Measurements from ENCODE around the gene IL11. TPM values are rescaled to one million over a fixed set of nuclear protein-coding genes. Genes with fewer than 3 reads are reported as not detected.

The IL11 gene
- total RNA-seq, 1 donor = 0.36 TPM

- no peaks in the 10 kb centered on the region for H3K79me2 ChIP-seq (ENCODE audit: insufficient read depth, low read length)
- H4K20me1 ChIP-seq (ENCODE audit: insufficient read depth, low read length) = peaks cover 2% of the 10 kb centered on the region
- no peak overlapping the region for H3K4me3 ChIP-seq (ENCODE audit: insufficient read depth, low read length)
- no peak overlapping the region for H3K27ac ChIP-seq (ENCODE audit: low read depth, low read length)
- H3K4me1 ChIP-seq (ENCODE audit: insufficient read depth, low read length) = no peaks in the 10 kb centered on the region
- peaks cover 4% of the 10 kb centered on the region for H3K36me3 ChIP-seq (ENCODE audit: insufficient read depth, low read length)
- no peaks in the 10 kb centered on the region for H3K9me3 ChIP-seq (ENCODE audit: low read depth, low read length)
- H3K27me3 ChIP-seq (ENCODE audit: insufficient read depth, low read length) = peaks cover 4% of the 10 kb centered on the region
- no peak overlapping the region for H2AFZ ChIP-seq (ENCODE audit: low read length)
- TF ChIP-seq, protein P1, sequence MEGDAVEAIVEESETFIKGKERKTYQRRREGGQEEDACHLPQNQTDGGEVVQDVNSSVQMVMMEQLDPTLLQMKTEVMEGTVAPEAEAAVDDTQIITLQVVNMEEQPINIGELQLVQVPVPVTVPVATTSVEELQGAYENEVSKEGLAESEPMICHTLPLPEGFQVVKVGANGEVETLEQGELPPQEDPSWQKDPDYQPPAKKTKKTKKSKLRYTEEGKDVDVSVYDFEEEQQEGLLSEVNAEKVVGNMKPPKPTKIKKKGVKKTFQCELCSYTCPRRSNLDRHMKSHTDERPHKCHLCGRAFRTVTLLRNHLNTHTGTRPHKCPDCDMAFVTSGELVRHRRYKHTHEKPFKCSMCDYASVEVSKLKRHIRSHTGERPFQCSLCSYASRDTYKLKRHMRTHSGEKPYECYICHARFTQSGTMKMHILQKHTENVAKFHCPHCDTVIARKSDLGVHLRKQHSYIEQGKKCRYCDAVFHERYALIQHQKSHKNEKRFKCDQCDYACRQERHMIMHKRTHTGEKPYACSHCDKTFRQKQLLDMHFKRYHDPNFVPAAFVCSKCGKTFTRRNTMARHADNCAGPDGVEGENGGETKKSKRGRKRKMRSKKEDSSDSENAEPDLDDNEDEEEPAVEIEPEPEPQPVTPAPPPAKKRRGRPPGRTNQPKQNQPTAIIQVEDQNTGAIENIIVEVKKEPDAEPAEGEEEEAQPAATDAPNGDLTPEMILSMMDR (IDR thresholded peaks at IDR 0.05; ENCODE audit: extremely low read depth, low read depth, low read length) = no peak
- DNase-seq (ENCODE audit: insufficient read length, low spot score, missing footprints) = peak; percentile 84
- H3K4me2 ChIP-seq (ENCODE audit: insufficient read depth, low read length) = no peak overlapping the region
Measured at GRCh38 chr19:55346725-55347441, 23.4 kb downstream of the IL11 start.

DNA sequence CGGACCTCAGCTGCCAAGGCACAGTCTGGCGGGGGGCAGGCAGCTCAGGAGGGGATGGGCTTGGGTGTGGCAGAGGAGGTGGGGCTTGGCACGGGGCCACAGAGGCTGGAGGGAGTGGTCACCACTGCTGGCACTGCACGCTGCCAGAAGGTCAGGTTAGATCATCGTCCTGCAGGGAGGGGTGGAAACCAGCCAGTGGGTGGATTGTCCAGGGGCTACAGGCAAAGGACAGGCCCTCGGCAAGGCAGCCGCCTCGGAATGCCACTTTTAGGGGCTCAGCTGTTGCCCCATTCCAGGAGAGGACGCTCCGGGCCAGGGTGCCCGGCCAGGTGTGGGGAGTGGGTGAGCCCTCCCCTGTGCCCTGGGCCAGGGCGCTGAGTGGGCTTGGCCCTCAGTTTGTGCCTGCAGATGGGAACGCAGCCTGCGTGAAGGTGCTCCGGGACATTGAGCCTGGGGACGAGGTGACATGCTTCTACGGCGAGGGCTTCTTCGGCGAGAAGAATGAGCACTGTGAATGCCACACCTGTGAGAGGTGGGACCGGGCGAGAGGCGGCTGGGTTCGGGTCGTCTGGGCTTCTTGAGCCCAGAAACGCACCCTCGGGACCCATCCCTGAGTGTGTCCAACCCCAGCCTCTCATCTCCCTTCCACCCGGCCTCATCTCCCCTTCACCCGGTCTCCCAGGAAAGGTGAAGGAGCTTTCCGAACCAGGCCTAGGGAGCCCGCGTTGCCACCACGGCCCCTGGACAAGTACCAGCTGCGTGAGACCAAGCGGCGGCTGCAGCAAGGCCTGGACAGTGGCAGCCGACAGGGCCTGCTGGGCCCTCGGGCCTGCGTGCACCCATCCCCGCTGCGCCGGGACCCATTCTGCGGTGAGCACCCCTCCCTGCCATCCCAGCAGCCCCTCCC lies 24.2 kb downstream of the IL11 start:
- TF ChIP-seq, protein P1 (IDR thresholded peaks at IDR 0.05; ENCODE audit: extremely low read depth, low read depth, low read length) = no peak
- H3K9me3 ChIP-seq (ENCODE audit: low read depth, low read length) = no peaks in the 10 kb centered on the region
- H3K27ac ChIP-seq (ENCODE audit: low read depth, low read length) = no peak overlapping the region
- H3K27me3 ChIP-seq (ENCODE audit: insufficient read depth, low read length) = no peaks in the 10 kb centered on the region
- H3K79me2 ChIP-seq (ENCODE audit: insufficient read depth, low read length) = no peaks in the 10 kb centered on the region
- H3K4me3 ChIP-seq (ENCODE audit: insufficient read depth, low read length) = no peak overlapping the region
- peak; percentile 87 for DNase-seq (ENCODE audit: insufficient read length, low spot score, missing footprints)
- peaks cover 8% of the 10 kb centered on the region for H4K20me1 ChIP-seq (ENCODE audit: insufficient read depth, low read length)
- H3K4me1 ChIP-seq (ENCODE audit: insufficient read depth, low read length) = peaks cover 4% of the 10 kb centered on the region
- peaks cover 4% of the 10 kb centered on the region for H3K36me3 ChIP-seq (ENCODE audit: insufficient read depth, low read length)
- H2AFZ ChIP-seq (ENCODE audit: low read length) = no peak overlapping the region
- H3K4me2 ChIP-seq (ENCODE audit: insufficient read depth, low read length) = no peak overlapping the region

DNA sequence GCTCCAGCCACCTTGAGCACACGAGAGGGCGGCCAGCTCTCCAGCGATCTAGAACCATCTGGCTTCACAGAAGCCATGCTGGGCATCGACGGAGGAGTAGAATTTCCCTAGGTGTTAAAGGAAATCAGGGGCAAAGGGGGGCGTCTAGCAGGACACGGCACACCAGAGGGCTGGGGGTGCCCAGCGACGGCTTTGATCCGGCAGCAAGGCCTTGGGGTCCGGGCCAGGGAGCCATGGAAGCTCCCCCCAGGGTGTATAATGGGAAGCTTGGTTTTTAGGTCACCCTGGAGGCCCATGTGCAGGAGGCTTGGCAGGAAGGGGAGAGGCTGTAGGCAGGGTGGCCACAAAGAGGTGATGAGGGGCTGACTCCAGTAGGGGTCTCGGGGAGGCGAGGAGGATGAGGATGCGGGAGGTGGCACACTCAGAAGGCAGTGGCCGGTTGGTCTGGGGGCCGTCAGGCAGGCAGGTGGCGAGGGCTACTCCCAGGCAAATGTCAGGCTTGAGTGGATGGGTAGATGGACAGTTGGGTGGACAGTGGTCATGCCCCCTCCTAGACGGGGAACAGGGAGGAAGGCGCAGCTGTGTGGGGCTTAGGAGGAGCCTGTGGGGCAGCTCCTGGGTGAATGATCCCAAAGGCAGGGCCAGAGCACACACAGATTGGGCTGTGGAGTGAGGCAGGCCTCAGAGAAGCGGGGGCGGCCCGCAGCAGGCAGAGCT lies 25.0 kb downstream of the IL11 start:
- no peak overlapping the region for H2AFZ ChIP-seq (ENCODE audit: low read length)
- no peaks in the 10 kb centered on the region for H3K27me3 ChIP-seq (ENCODE audit: insufficient read depth, low read length)
- H3K4me3 ChIP-seq (ENCODE audit: insufficient read depth, low read length) = no peak overlapping the region
- peaks cover 8% of the 10 kb centered on the region for H4K20me1 ChIP-seq (ENCODE audit: insufficient read depth, low read length)
- TF ChIP-seq, protein P1 (IDR thresholded peaks at IDR 0.05; ENCODE audit: extremely low read depth, low read depth, low read length) = no peak
- peaks cover 6% of the 10 kb centered on the region for H3K79me2 ChIP-seq (ENCODE audit: insufficient read depth, low read length)
- no peak for DNase-seq (ENCODE audit: insufficient read length, low spot score, missing footprints)
- peaks cover 4% of the 10 kb centered on the region for H3K36me3 ChIP-seq (ENCODE audit: insufficient read depth, low read length)
- H3K4me2 ChIP-seq (ENCODE audit: insufficient read depth, low read length) = no peak overlapping the region
- peaks cover 6% of the 10 kb centered on the region for H3K4me1 ChIP-seq (ENCODE audit: insufficient read depth, low read length)
- no peaks in the 10 kb centered on the region for H3K9me3 ChIP-seq (ENCODE audit: low read depth, low read length)
- no peak overlapping the region for H3K27ac ChIP-seq (ENCODE audit: low read depth, low read length)
